ENCODE measurements around the gene STXBP5.

STXBP5 gene

GRCh38 chr6:147227770-147228320 lies 23.6 kb downstream of the STXBP5 start:
- no peak for DNase-seq (ENCODE audit: extremely low spot score)
- no peak for TF ChIP-seq CTCF (IDR thresholded peaks at IDR 0.05; ENCODE audit: control extremely low read depth, extremely low read depth, low read depth, missing control alignments)
- POLR2A ChIA-PET: no interaction called here
- CTCF ChIA-PET: no interaction called here

- CTCF ChIA-PET: interaction anchor here (1.8 to 3.6 kb wide), 2 partner anchors 11 to 37 kb away, joined by 4 to 11 read pairs; no protein-coding TSS in a partner anchor
- no peak for DNase-seq (ENCODE audit: extremely low spot score)
- POLR2A ChIA-PET: no interaction called here
- TF ChIP-seq CTCF (IDR thresholded peaks at IDR 0.05; ENCODE audit: control extremely low read depth, extremely low read depth, low read depth, missing control alignments): no peak
These were observed 27.4 kb downstream of the STXBP5 start for GRCh38 chr6:147231589-147231988.

- CTCF ChIA-PET: interaction anchor here (1.8 kb wide), 1 partner anchor 21 kb away, joined by 5 read pairs; no protein-coding TSS in a partner anchor
- POLR2A ChIA-PET: no interaction called here
- no peak for DNase-seq (ENCODE audit: extremely low spot score)
- no peak for TF ChIP-seq CTCF (IDR thresholded peaks at IDR 0.05; ENCODE audit: control extremely low read depth, extremely low read depth, low read depth, missing control alignments)
These were observed 30.5 kb downstream of the STXBP5 start for GRCh38 chr6:147234685-147235084.

GRCh38 chr6:147238164-147238563 lies 33.9 kb downstream of the STXBP5 start:
- POLR2A ChIA-PET: no interaction called here
- DNase-seq (ENCODE audit: extremely low spot score): no peak
- CTCF ChIA-PET: no interaction called here
- TF ChIP-seq CTCF (IDR thresholded peaks at IDR 0.05; ENCODE audit: control extremely low read depth, extremely low read depth, low read depth, missing control alignments): no peak

GRCh38 chr6:147238906-147239305 lies 34.7 kb downstream of the STXBP5 start:
- DNase-seq (ENCODE audit: extremely low spot score): no peak
- CTCF ChIA-PET: interaction anchor here (1.5 kb wide), 1 partner anchor 10 kb away, joined by 4 read pairs; no protein-coding TSS in a partner anchor
- no peak for TF ChIP-seq CTCF (IDR thresholded peaks at IDR 0.05; ENCODE audit: control extremely low read depth, extremely low read depth, low read depth, missing control alignments)
- POLR2A ChIA-PET: no interaction called here

- POLR2A ChIA-PET: no interaction called here
- DNase-seq (ENCODE audit: extremely low spot score): no peak
- no peak for TF ChIP-seq CTCF (IDR thresholded peaks at IDR 0.05; ENCODE audit: control extremely low read depth, extremely low read depth, low read depth, missing control alignments)
- CTCF ChIA-PET: interaction anchor here (0.9 to 1.2 kb wide), 2 partner anchors 13 to 41 kb away, joined by 3 to 4 read pairs; no protein-coding TSS in a partner anchor
These were observed 40.6 kb downstream of the STXBP5 start for GRCh38 chr6:147244832-147245231.
